Panc1 (cell line): ENCODE results near the gene CDC45. TPM values are rescaled to one million over a fixed set of nuclear protein-coding genes. Genes with fewer than 3 reads are reported as not detected.

ENCODE experiments used
- ATAC-seq: fragments of 200-7000 bp; cut with Tn5 transposase; 2 replicates; pipeline ENCODE4 v1.9.1; 2020; ENCODE audit warnings: mild to moderate bottlenecking, moderate library complexity
- BruUV-seq: library from RNA; stranded (reverse); fragments of 400-500 nt; replicated peaks from 2 replicates; lab custom pipeline; 2021; lab: Mats Ljungman, UMichigan
- CTCF ChIA-PET: fragments of 300-600 bp; sonication (Branson Sonifier 250); formaldehyde crosslinking; loops from one replicate; lab custom pipeline; 2022; ENCODE audit warnings: antibody characterized with exemption; lab: Charles Lee
- POLR2A ChIA-PET: fragments of 300-600 bp; sonication (Branson Sonifier 250); formaldehyde crosslinking; loops from one replicate; lab custom pipeline; 2022; ENCODE audit warnings: antibody characterized with exemption; lab: Charles Lee
- DNase-seq: peaks from one replicate; pipeline ENCODE4 v3.0.0-alpha.2; 2010; ENCODE audit warnings: low read depth, low spot score
- H3K27ac ChIP-seq: 2 replicates; pipeline ENCODE4 v1.5.1; 2011; ENCODE audit warnings: mild to moderate bottlenecking, low read length, inconsistent platforms
- H3K27me3 ChIP-seq: fragments of 200-500 bp; sonication (Bioruptor generic); 2 replicates; pipeline ENCODE4 v1.6.0; 2014; ENCODE audit warnings: low read length, inconsistent platforms; ENCODE audit not compliant: control insufficient read depth, insufficient read depth
- H3K36me3 ChIP-seq: fragments of 200-500 bp; sonication (Bioruptor generic); 2 replicates; pipeline ENCODE4 v1.5.1; 2014; ENCODE audit warnings: inconsistent platforms, mild to moderate bottlenecking, low read length, moderate library complexity; ENCODE audit not compliant: control insufficient read depth, insufficient read depth
- H3K4me1 ChIP-seq: 2 replicates; pipeline ENCODE4 v1.5.1; 2011; ENCODE audit warnings: inconsistent platforms, mild to moderate bottlenecking, low read length, moderate library complexity; ENCODE audit not compliant: control insufficient read depth, insufficient read depth
- H3K4me3 ChIP-seq, 2 experiments: 2 replicates each; pipeline ENCODE4 v1.5.1; 2011 to 2012; ENCODE audit warnings: low read depth in 2 of 2, low read length in 2 of 2, mild to moderate bottlenecking in 2 of 2, inconsistent platforms in 1 of 2, moderate library complexity in 1 of 2
- H3K9me3 ChIP-seq: fragments of 200-500 bp; sonication (Bioruptor generic); 2 replicates; pipeline ENCODE4 v1.5.1; 2014; ENCODE audit warnings: low read depth, mild to moderate bottlenecking, inconsistent platforms, low read length, moderate library complexity; ENCODE audit not compliant: control insufficient read depth, insufficient read depth
- CTCF ChIP-seq: fragments of 450-650 bp; IDR thresholded peaks from 2 replicates; pipeline ENCODE4 v1.5.1; 2017; ENCODE audit warnings: mild to moderate bottlenecking
- POLR2AphosphoS5 ChIP-seq: IDR thresholded peaks from 2 replicates; pipeline ENCODE4 v1.6.1; 2012; ENCODE audit warnings: mild to moderate bottlenecking, low read depth, low read length, moderate library complexity
- SIN3A ChIP-seq: IDR thresholded peaks from 2 replicates; pipeline ENCODE4 v1.6.1; 2012; ENCODE audit warnings: low read depth, mild to moderate bottlenecking, low read length, moderate library complexity, borderline replicate concordance; ENCODE audit not compliant: insufficient read depth
- TCF7L2 ChIP-seq: IDR thresholded peaks from 2 replicates; pipeline ENCODE4 v1.6.1; 2011; ENCODE audit warnings: mild to moderate bottlenecking, low read depth, low read length, inconsistent platforms
- in situ Hi-C: cut with HindIII; loops from 2 replicates; pipeline ENCODE4 v1.10.0; 2016; ENCODE audit warnings: low sequenced_read_pairs, low pct_unique_long_range_greater_than_20kb
- intact Hi-C: fragments of 100-400 bp; cut with micrococcal nuclease; formaldehyde crosslinking; loops from one replicate; pipeline ENCODE4 v1.10.0; 2022; ENCODE audit not compliant: unreplicated experiment
- total RNA-seq: library from RNA; stranded (reverse); gene quantifications from one replicate; pipeline ENCODE4 v1.2.1, GENCODE V29; 2021; ENCODE audit not compliant: unreplicated experiment
- TF ChIP-seq, protein P1 (sequence below), 2 experiments: IDR thresholded peaks; 2 replicates each; pipeline ENCODE4 v1.6.1; 2011 to 2012; ENCODE audit warnings: low read depth in 2 of 2, control low read depth in 1 of 2, low read length in 1 of 2, mild to moderate bottlenecking in 1 of 2, moderate library complexity in 1 of 2; ENCODE audit not compliant: insufficient read depth in 1 of 2

CDC45 gene
- total RNA-seq, 1 experiment from 2014 or later: 26.1 TPM

DNA sequence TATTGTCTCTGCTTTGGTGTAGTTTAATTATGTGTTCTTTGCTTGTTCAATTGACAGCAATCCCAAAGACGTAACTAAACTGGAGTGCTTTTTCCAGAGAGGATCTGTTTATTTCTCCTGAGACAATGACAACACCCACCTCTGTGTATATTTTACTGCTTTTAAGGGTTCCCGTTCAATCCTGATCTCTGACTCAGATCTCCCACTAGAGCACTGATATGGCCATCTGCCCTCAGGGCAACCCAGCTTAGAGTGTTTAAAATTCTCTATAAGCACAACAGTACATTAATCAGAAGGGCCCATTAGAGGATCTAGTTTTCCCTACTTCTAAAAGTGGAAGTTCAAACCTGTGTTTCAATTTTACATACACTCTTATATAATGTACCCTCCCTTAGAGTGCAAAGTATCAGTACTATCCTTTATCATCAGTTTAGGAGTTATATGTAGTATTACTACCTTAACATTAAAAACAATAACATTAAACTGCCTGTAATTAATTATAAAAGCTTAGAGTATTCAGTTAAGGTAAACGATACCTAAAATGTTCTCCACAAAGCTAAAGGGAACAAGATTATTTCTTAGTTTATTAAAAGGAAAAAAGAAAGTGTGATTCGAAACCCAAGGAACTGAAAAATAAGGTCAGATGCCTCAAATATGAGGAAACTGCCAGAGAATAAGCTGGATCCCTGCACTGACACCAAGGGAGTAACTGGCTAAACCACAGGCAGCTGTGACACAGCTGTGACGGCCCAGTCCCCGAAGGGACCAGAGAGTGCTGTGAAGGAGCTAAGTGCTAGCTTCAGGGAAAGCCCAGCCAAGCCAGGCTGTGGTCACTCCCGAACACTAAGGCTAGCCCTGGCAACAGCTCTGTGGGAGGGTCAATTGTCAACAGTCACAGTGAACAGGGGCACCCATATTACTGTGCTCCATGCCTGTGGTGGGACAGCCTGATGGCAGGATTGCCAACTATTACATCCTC lies 15.9 kb upstream of the CDC45 start:
- no TSS peak for BruUV-seq
- in situ Hi-C loops: no loop called here
- DNase-seq (no peak), ATAC-seq (no peak)
- Histone ChIP-seq H3K4me1 (no peaks in the 10 kb centered on the region), H3K9me3 (no peaks in the 10 kb centered on the region), H3K4me3 (no peak overlapping the region), H3K36me3 (peaks cover 29% of the 10 kb centered on the region), H3K27me3 (no peaks in the 10 kb centered on the region), H3K27ac (no peak overlapping the region)
- no peak for TF ChIP-seq POLR2AphosphoS5
- no peak for TF ChIP-seq TCF7L2
- TF ChIP-seq, protein P1, sequence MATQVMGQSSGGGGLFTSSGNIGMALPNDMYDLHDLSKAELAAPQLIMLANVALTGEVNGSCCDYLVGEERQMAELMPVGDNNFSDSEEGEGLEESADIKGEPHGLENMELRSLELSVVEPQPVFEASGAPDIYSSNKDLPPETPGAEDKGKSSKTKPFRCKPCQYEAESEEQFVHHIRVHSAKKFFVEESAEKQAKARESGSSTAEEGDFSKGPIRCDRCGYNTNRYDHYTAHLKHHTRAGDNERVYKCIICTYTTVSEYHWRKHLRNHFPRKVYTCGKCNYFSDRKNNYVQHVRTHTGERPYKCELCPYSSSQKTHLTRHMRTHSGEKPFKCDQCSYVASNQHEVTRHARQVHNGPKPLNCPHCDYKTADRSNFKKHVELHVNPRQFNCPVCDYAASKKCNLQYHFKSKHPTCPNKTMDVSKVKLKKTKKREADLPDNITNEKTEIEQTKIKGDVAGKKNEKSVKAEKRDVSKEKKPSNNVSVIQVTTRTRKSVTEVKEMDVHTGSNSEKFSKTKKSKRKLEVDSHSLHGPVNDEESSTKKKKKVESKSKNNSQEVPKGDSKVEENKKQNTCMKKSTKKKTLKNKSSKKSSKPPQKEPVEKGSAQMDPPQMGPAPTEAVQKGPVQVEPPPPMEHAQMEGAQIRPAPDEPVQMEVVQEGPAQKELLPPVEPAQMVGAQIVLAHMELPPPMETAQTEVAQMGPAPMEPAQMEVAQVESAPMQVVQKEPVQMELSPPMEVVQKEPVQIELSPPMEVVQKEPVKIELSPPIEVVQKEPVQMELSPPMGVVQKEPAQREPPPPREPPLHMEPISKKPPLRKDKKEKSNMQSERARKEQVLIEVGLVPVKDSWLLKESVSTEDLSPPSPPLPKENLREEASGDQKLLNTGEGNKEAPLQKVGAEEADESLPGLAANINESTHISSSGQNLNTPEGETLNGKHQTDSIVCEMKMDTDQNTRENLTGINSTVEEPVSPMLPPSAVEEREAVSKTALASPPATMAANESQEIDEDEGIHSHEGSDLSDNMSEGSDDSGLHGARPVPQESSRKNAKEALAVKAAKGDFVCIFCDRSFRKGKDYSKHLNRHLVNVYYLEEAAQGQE (IDR thresholded peaks at IDR 0.05; ENCODE audit: insufficient read depth in 1 of 2, low read depth in 2 of 2, low read length in 1 of 2): no peak
- TF ChIP-seq CTCF: no peak
- no peak for TF ChIP-seq SIN3A
- intact Hi-C loops: no loop called here
- ChIA-PET POLR2A (interaction anchor here (0.6 kb wide), 1 partner anchor 15 kb away, joined by 3 read pairs; no protein-coding TSS in a partner anchor), CTCF (no interaction called here)

- no peak for ATAC-seq
- no peak for DNase-seq
- no peaks in the 10 kb centered on the region for H3K27me3 ChIP-seq
- H3K27ac ChIP-seq: no peak overlapping the region
- H3K4me1 ChIP-seq: no peaks in the 10 kb centered on the region
- in situ Hi-C loops: no loop called here
- H3K36me3 ChIP-seq: peaks cover 29% of the 10 kb centered on the region
- ChIA-PET POLR2A (interaction anchor here (0.6 kb wide), 1 partner anchor 14 kb away, joined by 3 read pairs; no protein-coding TSS in a partner anchor), CTCF (no interaction called here)
- intact Hi-C loops: no loop called here
- H3K9me3 ChIP-seq: no peaks in the 10 kb centered on the region
- TF ChIP-seq SIN3A (no peak), CTCF (no peak), POLR2AphosphoS5 (no peak), TCF7L2 (no peak)
- TF ChIP-seq, protein P1 (IDR thresholded peaks at IDR 0.05; ENCODE audit: insufficient read depth in 1 of 2, low read depth in 2 of 2, low read length in 1 of 2): no peak
- BruUV-seq: no TSS peak
- H3K4me3 ChIP-seq: no peak overlapping the region
Observed at GRCh38 chr22:19464546-19464945, 15.2 kb upstream of the CDC45 start.
